ENCODE data around the gene CLK4. TPM values are rescaled to one million over a fixed set of nuclear protein-coding genes. Genes with fewer than 3 reads are reported as not detected.

The CLK4 gene
- polyA plus RNA-seq, 1 donor from 2014 or later, result 31.1 TPM

DNA sequence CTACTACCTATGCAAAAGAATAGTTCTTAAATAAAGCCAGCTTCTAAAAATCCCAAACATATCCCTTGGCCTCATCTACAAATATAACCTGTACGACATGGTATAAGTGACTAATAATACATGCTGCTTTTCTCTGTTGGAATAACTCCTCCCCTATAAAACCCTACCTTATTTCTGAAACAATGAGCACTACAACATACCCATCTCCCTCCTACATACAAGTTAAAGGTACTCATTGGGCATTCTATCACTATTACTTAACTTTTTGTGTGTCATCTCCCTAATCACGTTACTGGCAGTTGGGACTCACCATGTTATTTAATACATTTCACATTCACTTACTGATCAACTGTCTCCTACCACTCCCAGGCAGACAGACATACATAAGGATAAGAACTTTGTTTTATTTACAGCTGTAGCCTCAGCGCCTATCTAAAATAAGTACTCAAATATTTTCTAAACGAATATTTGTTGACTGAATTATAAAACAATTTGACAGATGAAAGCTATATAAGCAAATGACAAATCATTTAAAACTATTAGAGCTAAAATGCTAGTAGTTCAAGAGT is 4.1 kb downstream of the CLK4 start:
- H3K4me3 Mint-ChIP-seq, result peak overlapping the region in 1 of 4 donors; percentile 98
- H3K4me1 Mint-ChIP-seq, result peaks cover 15 to 43% (median 37%) of the 10 kb centered on the region in 3 donors
- no peaks in the 10 kb centered on the region for H3K9me3 Mint-ChIP-seq
- peak overlapping the region in 2 of 3 donors; percentile 17 to 25 for H3K27ac Mint-ChIP-seq
- H3K27me3 Mint-ChIP-seq, result no peaks in the 10 kb centered on the region
- peaks cover 9% of the 10 kb centered on the region for H3K36me3 Mint-ChIP-seq

DNA sequence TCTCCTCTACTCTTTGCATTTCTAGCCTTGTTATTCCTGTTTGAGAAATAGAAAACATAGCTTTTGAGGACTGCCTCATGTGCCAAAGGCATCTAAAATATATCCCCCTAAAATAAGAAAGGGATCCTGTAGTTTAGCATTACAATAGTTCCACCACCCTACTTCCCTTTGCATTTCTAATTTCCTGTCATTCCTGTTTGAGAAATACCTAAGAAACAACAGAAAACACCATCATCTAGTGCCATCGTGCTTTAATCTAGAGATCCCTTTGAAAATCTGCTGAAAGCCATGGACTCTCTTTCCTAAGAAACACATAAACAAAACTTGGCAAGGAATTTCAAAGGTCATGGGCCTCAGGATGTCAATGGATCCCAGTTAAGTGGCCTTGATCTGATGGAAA is 7.5 kb downstream of the CLK4 start:
- H3K36me3 Mint-ChIP-seq, result peaks cover 12% of the 10 kb centered on the region
- H3K4me3 Mint-ChIP-seq, result no peak overlapping the region
- H3K27me3 Mint-ChIP-seq, result no peaks in the 10 kb centered on the region
- peak overlapping the region in 1 of 3 donors; percentile 28 for H3K27ac Mint-ChIP-seq
- peaks cover 14 to 29% (median 26%) of the 10 kb centered on the region in 3 donors for H3K4me1 Mint-ChIP-seq
- H3K9me3 Mint-ChIP-seq, result no peaks in the 10 kb centered on the region

DNA sequence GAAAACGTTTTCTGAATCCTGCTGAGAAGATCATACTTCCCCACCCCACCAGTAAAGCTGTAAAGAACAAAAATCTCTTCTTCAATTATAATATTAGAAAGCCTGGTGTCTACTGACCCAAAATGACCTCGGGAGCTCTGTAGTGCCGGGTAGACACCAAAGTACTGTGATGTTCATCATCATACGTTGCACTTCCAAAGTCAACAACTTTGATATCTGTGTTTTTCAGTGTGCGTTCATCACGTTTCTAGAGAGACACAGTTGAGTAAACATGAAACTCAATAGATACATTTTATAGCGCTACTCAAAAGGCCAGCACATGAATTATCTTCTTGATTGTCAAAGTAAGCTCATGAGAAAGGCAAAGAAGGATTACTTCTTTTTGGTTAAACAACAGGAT is 14.6 kb downstream of the CLK4 start:
- no peaks in the 10 kb centered on the region for H3K27me3 Mint-ChIP-seq
- no peaks in the 10 kb centered on the region for H3K9me3 Mint-ChIP-seq
- H3K27ac Mint-ChIP-seq, result no peak overlapping the region
- H3K4me1 Mint-ChIP-seq, result peaks cover 2 to 5% (median 3%) of the 10 kb centered on the region in 3 donors
- H3K4me3 Mint-ChIP-seq, result no peak overlapping the region
- peaks cover 5% of the 10 kb centered on the region for H3K36me3 Mint-ChIP-seq

DNA sequence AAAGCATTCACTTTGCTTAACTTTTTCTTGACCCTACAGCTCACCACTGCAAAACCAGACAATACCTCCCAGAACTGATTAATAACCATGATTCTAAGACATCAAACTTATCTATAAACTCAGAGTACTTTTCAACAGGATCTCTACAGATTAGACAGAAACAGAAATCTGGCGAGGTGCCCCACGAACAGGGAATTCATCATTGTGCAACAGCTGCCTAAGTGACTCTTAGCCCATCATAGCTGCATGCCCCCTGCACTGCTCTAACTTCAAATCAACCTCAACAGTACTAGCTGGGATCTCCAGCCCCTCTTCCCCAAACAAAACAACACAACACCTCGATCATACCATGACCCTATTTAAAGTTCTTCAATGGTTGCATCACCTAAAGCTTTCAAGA is 20.6 kb downstream of the CLK4 start:
- H3K9me3 Mint-ChIP-seq, result no peaks in the 10 kb centered on the region
- no peak overlapping the region for H3K27ac Mint-ChIP-seq
- peaks cover 0 to 5% (median 0%) of the 10 kb centered on the region in 3 donors for H3K4me1 Mint-ChIP-seq
- no peaks in the 10 kb centered on the region for H3K27me3 Mint-ChIP-seq
- H3K4me3 Mint-ChIP-seq, result no peak overlapping the region
- peaks cover 6% of the 10 kb centered on the region for H3K36me3 Mint-ChIP-seq

DNA sequence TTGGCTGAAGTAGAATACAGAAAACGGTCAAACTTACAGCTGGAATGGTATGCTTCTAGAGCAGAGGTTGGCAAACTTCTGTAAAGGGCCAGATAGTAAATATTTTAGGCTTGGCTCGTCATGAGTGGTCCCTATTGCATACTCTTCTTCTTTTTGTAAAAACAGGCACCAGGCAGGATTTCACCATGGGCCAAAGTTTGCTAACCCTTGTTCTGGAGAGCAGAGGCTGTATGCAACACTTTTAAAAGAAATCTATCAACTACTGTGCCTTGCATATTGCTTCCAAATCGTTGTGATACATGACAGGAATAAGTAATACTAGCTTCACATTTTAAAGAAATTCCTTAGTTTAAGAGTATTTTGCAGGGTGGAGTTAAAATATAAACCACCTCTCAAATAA is 21.1 kb downstream of the CLK4 start:
- no peaks in the 10 kb centered on the region for H3K9me3 Mint-ChIP-seq
- H3K27ac Mint-ChIP-seq, result no peak overlapping the region
- peaks cover 8% of the 10 kb centered on the region for H3K36me3 Mint-ChIP-seq
- H3K27me3 Mint-ChIP-seq, result no peaks in the 10 kb centered on the region
- no peak overlapping the region for H3K4me3 Mint-ChIP-seq
- H3K4me1 Mint-ChIP-seq, result peaks cover 0 to 2% (median 0%) of the 10 kb centered on the region in 3 donors

DNA sequence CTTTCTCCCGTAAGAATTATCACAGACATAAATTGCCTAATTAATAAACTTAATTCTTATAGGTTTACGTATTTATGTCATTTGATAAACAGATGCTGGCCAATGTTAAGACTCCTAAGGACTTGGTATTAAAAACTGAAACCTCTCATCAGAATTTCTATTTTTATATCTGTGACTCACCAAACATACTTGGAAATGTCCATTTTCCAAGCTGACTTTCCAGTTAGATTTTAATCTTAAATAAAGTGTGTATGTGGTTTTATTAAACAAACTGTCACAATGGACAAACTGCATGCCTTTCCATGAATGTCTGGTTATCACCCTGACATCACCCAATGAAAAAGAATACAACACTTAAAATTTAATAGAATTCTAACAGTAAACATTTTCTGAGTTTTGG is 24.1 kb downstream of the CLK4 start:
- H3K27ac Mint-ChIP-seq, result no peak overlapping the region
- peaks cover 0 to 9% (median 0%) of the 10 kb centered on the region in 3 donors for H3K9me3 Mint-ChIP-seq
- no peaks in the 10 kb centered on the region for H3K4me1 Mint-ChIP-seq
- peaks cover 10% of the 10 kb centered on the region for H3K36me3 Mint-ChIP-seq
- H3K4me3 Mint-ChIP-seq, result no peak overlapping the region
- no peaks in the 10 kb centered on the region for H3K27me3 Mint-ChIP-seq

DNA sequence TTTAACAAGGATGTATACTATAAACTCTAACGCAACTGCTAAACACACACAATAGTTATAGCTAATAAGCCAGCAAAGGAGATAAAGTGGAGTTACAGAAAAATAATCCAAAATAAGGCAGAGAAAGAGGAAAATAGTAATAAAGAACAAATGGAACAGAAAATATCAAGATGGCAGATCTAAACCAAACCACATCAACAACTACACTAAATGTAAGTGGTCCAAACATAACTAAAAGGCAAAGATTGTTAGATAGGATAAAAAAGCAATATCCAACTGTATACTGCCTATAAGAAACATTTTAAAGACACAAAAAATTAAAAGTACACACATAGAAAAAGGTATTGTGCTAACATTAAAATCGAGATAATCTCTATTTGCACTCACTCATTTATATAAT is 31.1 kb downstream of the CLK4 start:
- H3K36me3 Mint-ChIP-seq, result peaks cover 29% of the 10 kb centered on the region
- H3K9me3 Mint-ChIP-seq, result peaks cover 6 to 37% (median 8%) of the 10 kb centered on the region in 3 donors
- peaks cover 13% of the 10 kb centered on the region for H3K27me3 Mint-ChIP-seq
- H3K27ac Mint-ChIP-seq, result no peak overlapping the region
- H3K4me1 Mint-ChIP-seq, result peaks cover 4 to 10% (median 5%) of the 10 kb centered on the region in 3 donors
- H3K4me3 Mint-ChIP-seq, result no peak overlapping the region

DNA sequence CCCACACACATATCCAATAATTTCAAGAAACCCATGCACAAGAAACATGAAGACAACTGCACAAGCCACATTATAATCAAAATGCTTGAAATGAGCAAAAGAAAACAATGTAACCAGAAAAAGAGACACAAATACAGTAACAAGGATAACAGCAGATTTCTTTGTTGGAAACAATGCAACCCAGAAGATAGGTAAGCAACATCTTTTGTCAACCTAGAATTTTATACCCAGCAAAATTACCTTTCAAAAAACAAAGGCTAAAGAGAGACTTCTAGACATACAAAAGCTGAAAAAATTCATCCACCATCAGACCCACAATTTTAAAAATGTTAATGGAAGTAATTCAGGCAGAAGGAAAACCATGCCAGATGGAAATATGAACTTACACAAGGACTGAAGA is 31.7 kb downstream of the CLK4 start:
- Mint-ChIP-seq H3K27ac (peak overlapping the region in 1 of 3 donors; percentile 7), H3K27me3 (peaks cover 17% of the 10 kb centered on the region), H3K36me3 (peaks cover 29% of the 10 kb centered on the region), H3K4me3 (no peak overlapping the region), H3K4me1 (peaks cover 7 to 12% (median 7%) of the 10 kb centered on the region in 3 donors), H3K9me3 (peaks cover 6 to 37% (median 8%) of the 10 kb centered on the region in 3 donors)

DNA sequence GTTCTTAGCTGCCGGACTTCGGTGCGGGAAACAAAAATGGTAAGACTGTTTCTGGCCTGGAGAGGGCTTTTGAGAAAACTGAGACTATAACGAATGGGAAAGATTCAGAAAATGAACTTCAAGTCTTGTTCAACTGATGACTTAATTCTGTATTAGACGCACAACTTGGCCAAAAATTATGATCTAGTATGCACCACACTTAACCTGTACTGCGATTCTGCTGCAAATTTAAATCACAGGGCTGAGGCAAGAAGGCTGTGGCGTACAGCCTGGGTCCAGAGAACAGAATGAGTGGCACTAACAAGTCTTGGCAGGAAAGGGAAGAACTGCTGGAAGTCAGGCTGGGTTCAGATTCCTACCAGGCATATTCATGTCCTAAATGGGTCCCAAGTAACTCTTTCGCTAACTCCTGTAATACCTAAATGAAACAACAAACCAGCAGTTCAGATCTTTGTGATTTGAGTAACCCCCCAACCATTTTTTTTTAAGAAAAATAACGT is 35.9 kb downstream of the CLK4 start:
- H3K27me3 Mint-ChIP-seq, result peaks cover 42% of the 10 kb centered on the region
- peaks cover 19% of the 10 kb centered on the region for H3K36me3 Mint-ChIP-seq
- peaks cover 7 to 12% (median 7%) of the 10 kb centered on the region in 3 donors for H3K4me1 Mint-ChIP-seq
- peaks cover 6 to 22% (median 8%) of the 10 kb centered on the region in 3 donors for H3K9me3 Mint-ChIP-seq
- no peak overlapping the region for H3K27ac Mint-ChIP-seq
- H3K4me3 Mint-ChIP-seq, result peak overlapping the region; percentile 70 to 91 (median 82)

DNA sequence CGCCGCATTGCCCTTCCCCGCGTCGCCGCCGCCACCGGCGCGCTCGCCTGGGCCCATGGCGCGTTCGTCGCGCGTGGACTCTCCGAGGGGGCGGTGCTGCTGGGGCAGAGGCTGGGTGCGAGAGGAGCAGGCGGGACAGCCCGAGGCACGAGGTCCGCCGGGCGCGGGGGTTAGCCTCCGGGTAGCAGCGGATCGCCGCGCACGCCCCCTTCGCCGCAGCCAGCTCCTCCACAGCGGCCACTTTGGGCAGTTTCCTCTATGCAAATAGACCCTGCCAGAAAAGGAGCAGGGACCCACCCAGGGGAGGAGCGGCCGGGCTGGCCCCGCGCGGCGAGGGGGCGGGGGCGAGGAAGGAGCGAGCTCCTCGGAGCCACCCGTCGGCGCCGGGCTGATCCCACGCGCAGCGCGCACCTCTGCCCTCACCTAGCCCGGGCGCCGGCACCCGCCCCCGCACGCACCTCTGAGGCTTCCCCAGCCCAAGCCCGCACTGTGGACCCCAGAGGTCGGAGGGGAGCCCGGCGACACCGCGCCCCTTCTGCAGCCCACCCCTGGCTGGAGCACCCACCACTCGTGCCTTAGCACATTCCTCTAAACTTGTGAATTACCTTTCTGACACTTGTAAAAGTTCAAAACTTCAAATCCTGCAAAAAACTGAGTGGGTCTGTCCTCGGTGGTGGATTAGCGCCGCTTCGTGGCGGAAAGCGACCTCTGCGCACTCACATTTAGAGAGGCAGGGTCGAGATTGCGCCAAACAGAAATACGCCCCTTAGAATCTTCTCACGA is 36.5 kb downstream of the CLK4 start, which contains the start of gene COL23A1:
TSS of gene COL23A1 (minus strand) at position 253 of the 783 bp plus-strand sequence.
- Mint-ChIP-seq H3K4me3 (peak within 1 kb of the TSS; percentile 70 to 91 (median 82)), H3K27me3 (peaks cover 42% of the 10 kb centered on the region), H3K36me3 (peaks cover 18% of the 10 kb centered on the region), H3K9me3 (peaks cover 6 to 15% (median 8%) of the 10 kb centered on the region in 3 donors), H3K27ac (no peak within 1 kb of the TSS), H3K4me1 (peaks cover 7 to 12% (median 7%) of the 10 kb centered on the region in 3 donors)

DNA sequence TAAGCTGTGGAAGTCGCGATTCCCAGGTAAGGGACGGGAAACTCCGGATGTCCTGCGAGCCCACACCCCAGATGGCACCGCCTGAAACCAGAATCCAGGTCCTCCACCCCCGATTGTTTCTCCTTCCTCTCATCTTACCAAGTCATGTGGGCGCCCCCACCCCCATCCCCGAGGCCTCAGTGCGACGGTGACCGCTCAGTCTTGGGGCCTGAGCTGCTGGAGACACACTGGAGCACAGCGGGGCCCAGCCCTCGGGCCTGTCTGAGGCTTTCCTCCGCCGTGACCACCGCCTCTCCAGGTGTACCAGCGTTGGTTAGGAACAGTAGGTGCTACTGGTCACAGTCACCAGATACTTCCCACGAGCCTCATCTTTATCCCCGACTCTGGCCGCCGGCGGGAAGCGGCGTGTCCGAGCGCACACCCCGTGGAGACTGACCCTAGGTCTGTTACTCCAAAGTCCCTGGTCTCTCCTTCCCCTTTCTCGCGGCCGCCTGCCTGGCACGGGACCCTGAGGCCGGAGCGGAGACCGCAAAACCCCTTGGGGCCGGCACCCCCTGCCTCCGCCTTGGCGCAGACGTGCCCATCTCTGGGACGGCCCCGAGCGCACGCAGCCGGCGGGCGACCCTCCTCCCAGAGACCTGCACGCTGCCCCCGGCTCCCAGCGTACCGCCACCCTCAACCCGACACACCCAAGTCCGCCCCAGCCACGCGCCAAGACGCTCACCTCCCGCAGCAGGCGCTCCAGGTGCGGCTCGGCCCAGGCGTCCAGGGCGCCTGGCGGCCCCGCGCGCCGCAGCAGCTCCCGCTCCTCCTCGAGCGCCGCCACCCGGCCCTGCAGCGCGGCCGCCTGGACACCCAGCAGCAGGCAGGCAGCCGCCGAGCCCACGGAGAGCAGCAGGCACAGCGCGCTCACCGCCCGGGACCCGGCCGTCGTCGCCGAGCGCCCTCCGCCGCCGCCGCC is 37.4 kb downstream of the CLK4 start:
- Mint-ChIP-seq H3K4me3 (peak overlapping the region in 2 of 4 donors; percentile 25 to 54), H3K4me1 (peaks cover 7 to 12% (median 7%) of the 10 kb centered on the region in 3 donors), H3K36me3 (peaks cover 12% of the 10 kb centered on the region), H3K27ac (no peak overlapping the region), H3K9me3 (peaks cover 0 to 7% (median 1%) of the 10 kb centered on the region in 3 donors), H3K27me3 (peaks cover 42% of the 10 kb centered on the region)

DNA sequence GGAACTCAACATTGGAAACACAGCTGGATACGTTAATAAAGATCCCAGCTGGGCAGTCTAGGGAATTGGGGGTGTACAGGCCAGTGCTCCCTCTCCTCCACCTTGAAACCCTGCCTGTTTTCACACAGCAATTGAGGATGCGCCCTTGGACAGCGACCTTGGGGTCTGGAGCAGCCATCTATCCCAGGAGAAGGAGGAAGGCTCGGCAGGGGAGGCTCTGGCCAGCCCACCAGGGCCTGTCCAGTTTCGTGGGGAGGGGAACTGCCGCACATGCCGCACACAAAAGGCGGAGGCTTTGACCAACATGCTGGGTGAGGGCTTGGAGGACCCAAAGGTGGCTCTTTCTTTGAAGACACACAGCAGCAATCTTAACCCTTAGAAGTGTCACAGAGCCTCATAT is 38.1 kb downstream of the CLK4 start:
- H3K4me1 Mint-ChIP-seq, result peaks cover 7 to 12% (median 7%) of the 10 kb centered on the region in 3 donors
- peaks cover 8% of the 10 kb centered on the region for H3K36me3 Mint-ChIP-seq
- no peaks in the 10 kb centered on the region for H3K9me3 Mint-ChIP-seq
- peak overlapping the region in 1 of 4 donors; percentile 54 for H3K4me3 Mint-ChIP-seq
- no peak overlapping the region for H3K27ac Mint-ChIP-seq
- peaks cover 42% of the 10 kb centered on the region for H3K27me3 Mint-ChIP-seq

DNA sequence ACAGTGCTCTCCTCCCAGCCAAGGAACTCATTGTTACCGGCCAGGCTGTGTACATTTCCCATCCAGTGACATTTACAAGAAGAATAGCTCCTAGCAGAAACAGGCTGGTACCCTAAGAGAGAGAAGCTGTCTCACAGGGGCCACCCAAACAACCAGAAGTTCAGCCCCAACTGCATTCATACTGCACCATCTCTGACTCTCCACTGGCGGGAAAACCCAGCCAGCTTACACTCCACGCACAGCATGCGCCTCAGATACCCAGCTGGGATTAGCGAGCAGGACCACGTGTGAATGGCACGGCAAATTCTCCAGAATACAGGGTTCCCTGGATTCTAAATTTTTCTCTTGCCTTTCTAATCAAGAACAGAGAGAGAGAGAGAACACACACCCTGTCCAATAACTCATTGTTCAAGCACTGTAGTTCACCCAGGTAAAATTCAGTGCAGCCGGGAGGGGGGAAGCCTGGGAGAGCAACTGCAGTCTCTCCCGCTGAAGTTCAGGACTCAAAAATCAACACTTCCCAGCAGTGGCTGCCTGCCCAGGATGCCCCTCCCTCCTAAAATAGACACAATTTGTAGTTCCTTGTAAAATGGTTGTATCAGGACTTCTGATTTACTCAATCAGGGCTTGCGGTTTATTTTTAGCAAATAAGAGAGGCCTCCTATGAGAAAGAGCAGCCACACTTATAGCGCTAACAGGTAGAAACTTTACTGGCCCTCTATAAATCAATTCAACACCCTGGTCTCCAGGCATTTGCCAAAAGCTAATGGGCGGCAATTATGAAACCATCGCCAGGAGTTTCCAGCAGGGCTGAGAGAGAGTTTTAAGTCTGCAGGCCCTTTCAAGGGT is 38.9 kb downstream of the CLK4 start:
- Mint-ChIP-seq H3K9me3 (no peaks in the 10 kb centered on the region), H3K27me3 (peaks cover 42% of the 10 kb centered on the region), H3K36me3 (peaks cover 6% of the 10 kb centered on the region), H3K4me1 (peaks cover 7 to 12% (median 7%) of the 10 kb centered on the region in 3 donors), H3K4me3 (peak overlapping the region in 3 of 4 donors; percentile 3 to 17 (median 5)), H3K27ac (no peak overlapping the region)

DNA sequence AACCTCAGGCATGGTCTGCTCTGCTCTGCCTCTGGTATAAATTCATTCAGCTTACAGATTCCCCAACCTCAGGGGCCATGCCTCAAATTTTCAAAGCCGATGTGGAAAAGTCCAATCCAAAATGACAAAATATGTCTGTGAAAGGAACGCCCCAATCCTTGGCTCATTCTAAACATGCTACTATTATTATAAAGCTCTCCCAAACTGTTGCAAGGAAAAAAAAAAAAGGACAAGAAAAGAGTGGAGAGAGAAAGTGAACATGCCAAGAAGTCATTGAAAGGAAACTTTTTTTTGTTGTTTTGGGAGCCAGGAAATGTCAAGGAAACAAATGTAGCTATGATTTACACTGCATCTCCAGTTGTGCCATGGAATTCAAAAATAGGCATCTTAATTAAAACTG is 40.5 kb downstream of the CLK4 start:
- H3K9me3 Mint-ChIP-seq, result no peaks in the 10 kb centered on the region
- no peak overlapping the region for H3K27ac Mint-ChIP-seq
- peaks cover 35% of the 10 kb centered on the region for H3K27me3 Mint-ChIP-seq
- H3K4me3 Mint-ChIP-seq, result no peak overlapping the region
- H3K36me3 Mint-ChIP-seq, result peaks cover 5% of the 10 kb centered on the region
- H3K4me1 Mint-ChIP-seq, result peaks cover 6 to 7% (median 6%) of the 10 kb centered on the region in 3 donors

Measured in IgD-negative memory B cell (primary cell).